GM10847 (cell line): ENCODE results near the gene TRIM32.

Source experiments
- POLR2A ChIP-seq: IDR thresholded peaks from 2 replicates; pipeline ENCODE4 v1.6.1; 2011; ENCODE audit not compliant: insufficient read length; ENCODE audit errors: extremely low read depth

The TRIM32 gene

GRCh38 chr9:116716438-116716837 is 29.3 kb downstream of the TRIM32 start:
- no peak for TF ChIP-seq POLR2A

GRCh38 chr9:116717150-116717549 is 30.0 kb downstream of the TRIM32 start:
- no peak for TF ChIP-seq POLR2A

- no peak for TF ChIP-seq POLR2A
Measured at GRCh38 chr9:116718111-116718510, 31.0 kb downstream of the TRIM32 start.

GRCh38 chr9:116720111-116720510 is 33.0 kb downstream of the TRIM32 start:
- no peak for TF ChIP-seq POLR2A

GRCh38 chr9:116721411-116721810 is 34.3 kb downstream of the TRIM32 start:
- TF ChIP-seq POLR2A: no peak

DNA sequence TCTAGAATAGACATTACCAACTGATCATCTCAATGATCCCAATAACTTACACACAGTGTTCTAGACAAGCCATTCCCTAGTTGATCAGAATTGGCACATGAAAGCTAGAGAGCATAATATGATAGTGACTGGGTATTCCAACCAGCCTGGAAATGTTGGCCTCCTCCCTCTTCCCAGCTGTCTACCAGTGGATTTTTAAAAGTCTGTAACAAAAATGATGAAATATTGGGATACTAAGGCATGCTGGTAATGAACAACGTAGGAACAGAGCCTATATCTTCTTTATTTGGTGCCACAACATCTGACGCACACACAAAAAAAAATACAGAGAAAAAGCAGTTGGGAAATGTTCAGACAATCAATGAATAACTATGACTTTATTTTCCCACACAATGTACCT is 34.8 kb downstream of the TRIM32 start:
- no peak for TF ChIP-seq POLR2A

GRCh38 chr9:116724123-116724522 is 37.0 kb downstream of the TRIM32 start:
- no peak for TF ChIP-seq POLR2A

- no peak for TF ChIP-seq POLR2A
Measured at GRCh38 chr9:116726602-116727001, 39.5 kb downstream of the TRIM32 start.

GRCh38 chr9:116733010-116733641 is 46.0 kb downstream of the TRIM32 start:
- TF ChIP-seq POLR2A: no peak

GRCh38 chr9:116736399-116737151 is 49.5 kb downstream of the TRIM32 start:
- TF ChIP-seq POLR2A: no peak

- TF ChIP-seq POLR2A: no peak
Measured at GRCh38 chr9:116737152-116737546, 50.0 kb downstream of the TRIM32 start.

- no peak for TF ChIP-seq POLR2A
Measured at GRCh38 chr9:116741086-116741740, 54.1 kb downstream of the TRIM32 start.

DNA sequence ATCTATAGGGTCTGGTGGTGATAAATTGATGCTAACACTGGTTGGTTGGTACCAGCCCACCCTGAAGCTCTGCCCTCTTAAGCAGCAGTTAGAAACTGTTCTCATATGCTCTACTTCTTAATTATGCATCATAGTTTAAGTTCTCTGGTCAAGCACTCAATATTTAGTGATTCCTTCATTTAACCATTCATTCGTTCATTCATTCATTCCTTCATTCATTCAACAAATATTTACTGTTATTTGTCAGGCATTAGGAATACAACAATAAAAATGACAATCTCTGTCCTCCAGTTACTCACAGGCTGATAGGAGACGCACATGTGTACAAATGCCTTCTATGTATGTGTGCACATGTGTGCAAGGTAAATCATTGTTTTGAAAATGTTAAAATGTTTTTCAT is 54.6 kb downstream of the TRIM32 start:
- no peak for TF ChIP-seq POLR2A

DNA sequence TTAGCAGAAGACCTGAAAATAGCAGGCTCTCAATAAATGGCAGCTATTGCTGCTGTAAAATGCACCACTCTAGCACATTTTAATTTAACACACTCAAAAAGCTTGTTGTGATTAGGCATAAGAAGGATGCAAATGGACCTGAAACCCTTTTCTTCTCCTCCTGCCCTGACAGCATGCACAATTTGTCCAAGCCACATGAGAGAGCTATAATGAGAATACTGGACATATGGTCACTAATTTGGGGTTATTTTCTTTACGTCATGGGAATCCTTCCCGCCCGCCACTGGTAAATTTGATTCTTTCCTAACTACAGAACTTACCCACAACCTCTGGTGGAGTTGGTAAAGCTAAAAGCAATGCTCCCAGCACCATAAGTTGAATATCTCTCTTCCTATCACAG is 62.1 kb downstream of the TRIM32 start:
- TF ChIP-seq POLR2A: no peak

- TF ChIP-seq POLR2A: no peak
Measured at GRCh38 chr9:116749772-116750171, 62.7 kb downstream of the TRIM32 start.

DNA sequence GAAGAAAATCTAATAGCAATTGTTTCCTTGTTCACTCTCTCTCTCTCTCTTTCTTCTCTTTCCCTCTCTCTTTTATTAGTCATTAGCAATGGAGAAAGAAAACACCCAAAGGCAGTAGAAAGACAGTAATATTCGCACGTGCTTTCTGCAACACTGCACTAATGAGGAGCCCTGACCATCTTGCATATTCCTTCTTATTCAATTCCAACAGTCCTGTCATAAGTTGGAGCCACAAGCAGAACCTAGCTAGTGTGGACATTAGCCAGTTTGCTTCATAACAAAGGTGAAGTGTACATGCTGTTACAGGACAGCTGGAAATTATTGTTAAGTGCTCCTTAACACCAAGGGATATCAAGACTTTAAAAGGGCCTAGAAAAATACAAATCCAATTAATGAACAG is 63.4 kb downstream of the TRIM32 start:
- no peak for TF ChIP-seq POLR2A
